HG02981 (cell line): ENCODE results near the gene EEF1AKMT3.
"Not testable (repeated sequence)": the region's sequence is repeated elsewhere in the genome, so short reads cannot be mapped to it uniquely, and the experiment has no call there.

Source experiments
- ATAC-seq: cut with Tn5 transposase; IDR thresholded peaks from one replicate; pipeline ENCODE4 v1.9.1; 2021; ENCODE audit warnings: mild to moderate bottlenecking, moderate library complexity; ENCODE audit not compliant: unreplicated experiment

Gene EEF1AKMT3

DNA sequence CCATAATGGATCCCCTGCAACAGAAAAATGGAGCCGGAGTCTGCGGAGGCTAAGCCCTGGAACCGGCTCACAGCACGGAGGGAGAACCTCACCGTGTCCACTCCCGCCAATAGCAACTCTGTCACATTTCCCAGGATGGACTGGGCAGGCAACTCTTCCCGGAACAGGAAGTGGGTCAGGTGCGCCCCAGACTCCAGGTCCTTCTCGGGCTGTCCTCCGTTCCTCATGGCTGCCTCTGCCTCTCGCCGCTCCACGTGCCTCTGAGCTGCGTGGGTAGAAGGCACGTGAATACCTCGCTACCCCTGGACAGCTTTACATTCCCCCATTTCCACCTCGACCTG is 7.8 kb upstream of the EEF1AKMT3 start:
- no peak for ATAC-seq

DNA sequence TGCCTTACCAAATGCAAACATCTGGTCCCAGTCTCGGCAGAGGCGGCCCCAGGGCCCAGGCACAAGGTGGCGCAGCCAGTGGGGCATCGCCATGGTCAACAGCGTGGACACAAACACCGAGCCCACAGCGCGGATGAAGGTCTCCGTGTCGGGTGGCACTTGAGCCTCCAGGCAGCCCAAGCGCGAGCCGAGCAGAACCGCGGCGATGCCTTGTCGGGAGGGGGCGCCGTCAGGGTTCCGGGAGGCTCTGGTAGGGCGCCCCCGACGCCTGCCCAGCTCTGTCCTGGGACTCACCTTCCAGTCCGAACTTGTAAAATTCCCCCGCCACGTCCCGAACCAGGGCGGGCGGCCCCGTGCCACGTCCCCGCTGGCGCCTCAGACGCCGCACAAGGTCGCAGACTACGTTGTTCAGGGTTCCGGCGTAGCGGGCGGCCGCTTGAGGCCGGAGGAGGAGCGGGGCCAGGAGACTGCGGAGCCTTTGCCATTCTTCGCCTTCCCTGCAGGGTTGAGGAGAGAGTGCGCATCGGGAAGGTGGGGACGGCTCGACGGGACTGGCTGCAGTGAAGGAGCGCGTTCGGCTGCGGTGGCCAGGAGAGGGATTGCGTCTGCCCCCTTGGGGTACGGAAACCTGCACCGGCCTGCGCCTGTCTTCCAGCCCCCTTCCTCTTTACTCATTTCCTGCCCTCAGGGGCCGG is 7.3 kb upstream of the EEF1AKMT3 start:
- ATAC-seq = no peak

GRCh38 chr12:57765698-57766463 is 6.5 kb upstream of the EEF1AKMT3 start:
- no peak for ATAC-seq

GRCh38 chr12:57766464-57767304 is 5.7 kb upstream of the EEF1AKMT3 start, which contains the start of gene CYP27B1:
CYP27B1 (minus strand) TSS chr12:57767078; CDS start chr12:57767041, 37 bp downstream.
- no peak for ATAC-seq

- ATAC-seq = no peak
Observed at GRCh38 chr12:57767305-57767698, 5.1 kb upstream of the EEF1AKMT3 start.

DNA sequence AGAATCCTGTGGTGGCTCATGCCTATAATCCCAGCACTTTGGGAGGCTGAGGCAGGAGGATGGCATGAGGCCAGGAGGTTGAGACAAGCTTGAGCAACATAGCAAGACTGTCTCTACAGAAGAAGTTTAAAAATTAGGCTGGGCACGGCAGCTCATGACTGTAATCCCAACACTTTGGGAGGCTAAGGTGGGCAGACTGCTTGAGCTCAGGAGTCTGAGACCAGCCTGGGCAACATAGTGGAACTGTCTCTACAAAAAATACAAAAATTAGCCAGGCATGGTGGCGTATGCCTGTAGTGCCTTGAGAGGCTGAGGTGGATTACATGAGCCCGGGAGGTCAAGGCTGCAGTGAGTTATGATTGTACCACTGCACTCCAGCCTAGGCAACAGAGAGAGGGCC is 4.5 kb upstream of the EEF1AKMT3 start:
- no peak for ATAC-seq

DNA sequence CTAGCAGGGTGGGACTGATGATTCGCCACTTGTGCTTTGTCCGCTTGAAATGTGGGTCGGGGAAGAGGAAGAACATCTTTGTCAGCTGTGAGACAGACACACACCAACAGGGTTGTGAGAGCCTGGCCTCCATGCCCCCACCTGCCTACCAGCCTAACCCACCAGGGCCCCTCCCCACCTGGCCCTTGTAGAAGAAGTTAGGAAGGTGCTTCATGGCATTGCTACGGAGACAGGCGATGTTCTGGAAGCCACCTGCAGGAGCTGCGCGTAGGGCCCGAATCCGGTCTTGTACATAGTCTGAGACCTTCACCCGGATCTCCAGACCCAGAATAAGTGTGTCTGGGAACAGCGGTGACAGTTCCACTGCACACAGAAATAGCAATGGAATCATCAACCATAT is 2.8 kb upstream of the EEF1AKMT3 start:
- ATAC-seq = no peak

DNA sequence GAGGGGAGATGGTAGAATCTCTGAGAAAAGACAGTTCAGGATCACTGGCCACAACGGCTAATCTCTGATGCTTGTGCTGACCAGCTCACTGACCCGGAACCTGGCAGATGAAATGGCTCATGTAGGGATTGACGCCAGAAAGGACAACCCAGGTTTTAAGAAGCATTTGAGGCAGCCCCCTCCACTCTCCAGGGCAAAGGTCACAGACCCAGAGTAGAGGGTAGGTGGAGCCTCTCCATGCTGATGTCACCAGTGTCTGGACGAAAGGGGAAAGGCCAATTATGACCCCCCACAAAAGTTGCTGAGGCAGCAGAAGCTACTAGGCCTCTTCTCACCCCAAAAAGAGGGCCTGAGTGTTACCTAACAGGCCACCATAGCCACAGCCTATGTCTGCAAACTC is 1.7 kb upstream of the EEF1AKMT3 start:
- no peak for ATAC-seq

DNA sequence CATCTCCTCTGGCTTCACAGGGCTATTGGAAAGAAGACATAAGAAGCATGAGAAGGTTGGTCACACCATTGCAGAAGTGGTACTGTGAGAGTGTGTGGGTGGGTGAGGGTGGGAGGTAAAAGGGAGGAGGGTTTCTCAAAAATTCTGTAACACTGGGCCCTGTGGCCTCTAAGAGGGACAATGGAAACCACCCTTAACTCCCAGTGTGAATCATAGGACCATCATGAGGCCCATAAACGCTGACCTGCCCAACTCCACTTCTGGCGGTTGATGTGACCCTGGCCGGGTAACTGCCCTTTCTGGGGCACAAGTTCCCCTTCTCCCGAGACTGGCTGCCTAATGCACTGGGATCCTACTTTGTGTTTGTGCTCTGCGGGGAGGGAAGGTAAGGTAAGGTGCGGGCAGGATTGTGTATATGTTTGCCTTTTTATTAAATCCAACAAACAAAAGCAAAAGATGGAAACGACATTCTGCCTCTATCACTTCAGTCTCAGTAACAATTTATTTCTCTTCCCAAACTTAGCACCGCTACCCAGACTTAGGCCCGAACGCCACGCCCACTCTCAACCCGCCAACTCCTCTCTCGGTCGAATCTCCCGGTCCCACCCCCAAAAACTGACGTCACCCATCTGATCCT is 1.1 kb upstream of the EEF1AKMT3 start:
- ATAC-seq = peak; percentile 69

DNA sequence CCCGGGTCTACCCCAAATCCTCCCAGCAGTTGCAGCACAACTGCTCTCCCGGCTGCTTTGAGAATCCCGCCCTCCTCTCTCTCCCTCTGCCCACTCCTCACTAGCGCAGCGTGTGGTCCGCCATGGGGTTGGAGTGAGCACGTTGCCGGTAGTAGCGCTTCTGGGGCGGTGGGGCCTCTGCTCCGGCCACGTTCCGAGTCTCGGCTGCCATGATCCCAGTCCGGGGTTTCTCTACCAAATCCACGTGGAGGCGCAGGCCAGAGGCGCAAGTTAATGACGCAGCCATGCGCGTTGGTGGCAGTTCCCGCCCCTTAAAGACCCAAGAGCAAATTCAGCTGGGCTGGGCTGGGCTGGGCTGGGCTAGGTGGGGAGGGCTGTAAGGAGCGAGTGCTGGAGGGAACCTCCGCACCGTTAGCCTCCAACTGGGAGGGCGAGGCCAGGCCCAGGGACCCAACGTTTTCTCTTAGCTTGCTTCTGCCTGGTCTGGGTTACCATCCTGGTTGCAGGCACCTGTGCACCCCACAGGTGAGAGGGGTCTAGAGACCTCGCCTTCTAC is 463 bp upstream of the EEF1AKMT3 start, which contains the start of gene METTL1:
Gene METTL1 (minus strand): TSS at position 233 of the 556 bp plus-strand sequence. CDS start 22 bp downstream, at position 211.
- ATAC-seq = peak; percentile 82

DNA sequence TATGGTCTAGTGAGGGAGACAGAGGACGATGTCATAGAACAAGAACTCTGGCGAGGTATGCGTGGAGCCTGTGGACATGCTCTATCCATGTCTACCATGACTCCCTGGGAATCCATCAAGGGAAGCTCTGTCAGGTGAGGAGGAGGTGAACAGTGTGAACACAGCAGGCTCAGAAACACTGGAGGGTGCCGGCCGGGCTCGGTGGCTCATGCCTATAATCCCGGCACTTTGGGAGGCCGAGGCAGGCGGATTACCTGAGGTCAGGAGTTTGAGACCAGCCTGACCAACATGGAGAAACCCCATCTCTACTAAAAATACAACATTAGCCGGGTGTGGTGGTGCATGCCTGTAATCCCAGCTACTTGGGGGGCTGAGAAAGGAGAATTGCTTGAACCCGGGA is 2.2 kb downstream of the EEF1AKMT3 start:
- ATAC-seq = not testable (repeated sequence)

DNA sequence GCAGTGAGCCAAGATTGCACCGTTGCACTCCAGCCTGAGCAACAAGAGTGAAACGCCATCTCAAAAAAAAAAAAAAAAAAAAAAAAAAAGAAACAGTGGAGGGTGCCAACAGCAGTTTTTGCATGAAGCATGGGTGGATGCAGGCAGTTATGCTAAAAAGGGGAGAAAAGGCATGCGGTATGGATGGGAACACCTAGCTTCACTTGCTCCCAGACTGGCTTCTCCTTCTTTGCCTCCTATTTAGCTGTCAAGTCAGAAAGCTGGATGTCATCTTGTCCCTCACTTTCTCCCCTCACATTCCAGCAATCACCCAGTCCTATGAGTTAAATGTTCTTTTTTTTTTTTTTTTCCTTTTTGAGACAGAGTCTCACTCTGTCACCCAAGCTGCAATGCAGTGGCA is 2.6 kb downstream of the EEF1AKMT3 start:
- ATAC-seq = no peak

- no peak for ATAC-seq
Observed at GRCh38 chr12:57775563-57776246, 3.3 kb downstream of the EEF1AKMT3 start.

DNA sequence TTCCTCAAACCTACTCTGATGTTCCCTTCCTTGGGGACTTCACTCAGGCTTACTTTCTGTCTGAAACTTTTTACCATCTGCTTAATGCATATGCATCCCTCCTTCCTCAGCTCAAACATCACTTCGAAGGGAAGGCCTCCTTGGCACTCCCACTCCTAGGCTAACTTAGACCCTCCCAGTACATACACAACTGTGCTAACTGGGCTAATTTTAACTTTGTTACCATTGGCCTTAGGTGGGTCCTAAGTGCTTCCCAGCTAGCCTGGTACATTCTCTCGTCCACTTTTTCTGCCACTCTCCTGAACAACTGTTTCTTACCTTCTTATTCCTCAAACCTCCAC is 3.8 kb downstream of the EEF1AKMT3 start:
- no peak for ATAC-seq

DNA sequence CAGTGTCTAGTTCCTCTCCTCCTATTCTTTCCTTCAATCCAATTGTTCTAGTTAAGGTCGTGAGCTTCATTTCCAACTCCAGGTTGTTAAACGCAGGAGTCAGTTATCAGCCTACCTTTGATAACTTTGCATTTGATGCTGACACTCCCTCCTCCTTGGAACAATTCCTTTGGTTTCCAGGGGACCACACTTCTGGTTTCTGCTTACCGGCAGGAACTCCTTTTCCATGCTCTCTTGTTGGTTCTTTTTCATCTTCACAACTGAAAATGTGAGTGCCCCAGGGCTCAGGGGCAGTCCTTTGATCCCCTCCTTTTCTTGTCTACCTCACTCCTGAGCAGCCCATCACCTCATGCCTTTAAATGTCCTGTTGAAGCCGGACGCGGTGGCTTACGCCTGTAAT is 5.0 kb downstream of the EEF1AKMT3 start:
- ATAC-seq = no peak

DNA sequence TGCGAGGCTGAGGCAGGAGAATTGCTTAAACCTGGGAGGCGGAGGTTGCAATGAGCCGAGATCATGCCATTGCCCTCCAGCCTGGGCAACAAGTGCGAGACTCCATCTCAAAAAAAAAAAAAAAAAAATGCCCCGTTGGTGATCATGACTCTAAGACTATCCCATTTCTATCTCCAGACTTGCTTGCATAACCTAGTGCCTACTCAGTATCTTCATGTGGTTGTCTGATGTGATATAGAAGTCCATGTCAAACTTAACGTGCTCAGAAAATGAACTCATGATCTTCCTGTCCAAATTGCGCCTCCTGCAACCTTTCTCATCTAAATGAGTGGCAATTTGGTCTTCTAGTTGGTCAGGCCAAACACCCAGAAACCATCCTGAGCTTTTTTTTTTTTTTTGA is 5.5 kb downstream of the EEF1AKMT3 start:
- no peak for ATAC-seq

DNA sequence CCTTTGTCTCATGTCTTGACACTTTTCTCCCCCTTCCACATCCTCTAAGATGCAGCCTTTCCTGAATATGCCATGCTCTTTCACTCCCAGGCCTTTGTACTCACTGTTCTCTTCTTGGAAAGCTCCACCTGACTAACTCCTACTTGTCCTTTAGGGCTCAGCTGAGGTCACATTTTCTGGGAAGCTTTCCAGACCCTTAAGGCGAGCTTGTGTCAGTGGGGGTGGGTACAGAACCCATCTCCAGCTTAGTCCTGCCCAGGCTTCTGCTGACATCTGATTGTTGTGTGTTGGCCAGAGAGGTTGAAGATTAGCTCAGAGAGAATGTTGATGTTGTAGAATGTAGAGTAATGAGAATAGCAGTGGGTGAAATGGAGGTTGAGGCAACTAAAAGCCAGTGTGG is 7.3 kb downstream of the EEF1AKMT3 start:
- no peak for ATAC-seq

DNA sequence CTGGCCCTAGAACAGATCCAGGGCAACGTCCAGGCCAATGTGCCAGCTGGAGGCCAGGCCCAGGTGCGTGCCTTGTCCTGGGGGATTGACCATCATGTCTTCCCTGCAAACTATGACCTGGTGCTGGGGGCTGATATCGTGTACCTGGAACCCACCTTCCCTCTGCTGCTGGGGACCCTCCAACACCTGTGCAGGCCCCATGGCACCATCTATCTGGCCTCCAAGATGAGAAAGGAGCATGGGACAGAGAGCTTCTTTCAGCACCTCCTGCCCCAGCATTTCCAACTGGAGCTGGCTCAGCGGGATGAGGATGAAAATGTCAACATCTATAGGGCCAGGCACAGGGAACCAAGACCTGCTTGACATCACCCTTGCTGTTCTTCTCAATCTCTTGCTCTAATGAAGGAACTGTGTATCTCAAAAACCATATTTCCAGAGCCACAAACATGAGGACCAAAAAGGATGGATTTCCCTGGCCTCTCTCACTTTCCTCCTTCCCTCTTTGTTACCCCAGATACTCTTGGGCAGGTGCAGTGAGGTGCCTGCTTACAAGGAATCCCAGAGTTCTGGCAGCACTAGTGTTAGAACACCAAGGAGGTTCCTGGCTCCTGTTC is 8.0 kb downstream of the EEF1AKMT3 start:
- ATAC-seq = no peak

DNA sequence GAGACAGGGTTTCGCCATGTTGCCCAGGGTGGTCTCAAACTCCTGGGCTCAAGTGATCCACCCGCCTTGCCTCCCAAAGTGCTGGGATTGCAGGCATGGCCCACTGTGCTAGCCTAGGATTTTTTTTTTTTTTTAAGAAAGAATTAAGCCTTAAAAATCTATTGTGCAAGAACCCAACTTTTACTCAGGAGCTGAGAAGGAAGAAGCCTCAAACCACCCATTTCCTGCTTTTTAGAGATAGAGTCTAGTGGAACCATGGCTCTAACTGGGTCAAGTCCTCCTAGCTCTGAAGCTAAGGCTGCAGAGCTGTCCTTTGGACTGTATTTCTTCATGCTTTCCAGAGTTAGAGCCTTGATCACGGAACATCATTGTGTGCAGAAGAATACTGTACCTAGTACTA is 8.8 kb downstream of the EEF1AKMT3 start:
- no peak for ATAC-seq

- no peak for ATAC-seq
Observed at GRCh38 chr12:57781801-57782200, 9.4 kb downstream of the EEF1AKMT3 start.
